ENCODE data around the gene SPA17. TPM values are rescaled to one million over a fixed set of nuclear protein-coding genes. Genes with fewer than 3 reads are reported as not detected.

Gene SPA17
- total RNA-seq, 1 experiment from 2014 or later = 14.0 TPM

- no peaks in the 10 kb centered on the region for H3K9me3 ChIP-seq (ENCODE audit: low read length)
- no peak overlapping the region for H3K4me3 ChIP-seq (ENCODE audit: low read length)
- peaks cover 31% of the 10 kb centered on the region for H3K79me2 ChIP-seq (ENCODE audit: low read length)
- intact Hi-C loops (cut with micrococcal nuclease) = no loop called here
- H3K4me1 ChIP-seq (ENCODE audit: insufficient read depth, low read length) = peaks cover 12% of the 10 kb centered on the region
- H3K9ac ChIP-seq (ENCODE audit: low read length) = no peak overlapping the region
- no peaks in the 10 kb centered on the region for H3K27me3 ChIP-seq (ENCODE audit: low read length)
- no peaks in the 10 kb centered on the region for H3K9me2 ChIP-seq (replicated peaks; ENCODE audit: low read length)
- H3K36me3 ChIP-seq (ENCODE audit: low read depth, low read length) = peaks cover 65% of the 10 kb centered on the region
- ATAC-seq (no peak), DNase-seq (no peak)
- ChIA-PET POLR2A (ENCODE audit: unreplicated experiment) (interaction anchor here (0.6 kb wide), 1 partner anchor 12 kb away, joined by 3 read pairs; no protein-coding TSS in a partner anchor), CTCF (no interaction called here)
- no peak overlapping the region for H3K4me2 ChIP-seq (ENCODE audit: low read length)
- no peaks in the 10 kb centered on the region for H3F3A ChIP-seq (ENCODE audit: low read length, unreplicated experiment)
- H3K27ac ChIP-seq (ENCODE audit: low read length) = no peak overlapping the region
- H4K20me1 ChIP-seq (ENCODE audit: low read length) = peaks cover 7% of the 10 kb centered on the region; the same call in 1 of the 2 replicates
- TF ChIP-seq EZH2 (IDR thresholded peaks at IDR 0.05; ENCODE audit: low read length, unreplicated experiment) (no peak), EZH2phosphoT487 (IDR thresholded peaks at IDR 0.05; ENCODE audit: borderline replicate concordance, low read length) (no peak), CTCF (conservative IDR thresholded peaks at IDR 0.05; ENCODE audit: low read depth, low read length) (no peak)
- H2AFZ ChIP-seq (ENCODE audit: low read length) = no peak overlapping the region
- no TSS peak for BruUV-seq (replicated peaks)
Measured at GRCh38 chr11:124627546-124627945, 46.2 kb upstream of the SPA17 start.

- no peak for ATAC-seq
- TF ChIP-seq CTCF (conservative IDR thresholded peaks at IDR 0.05; ENCODE audit: low read depth, low read length) = no peak
- no peak for TF ChIP-seq EZH2phosphoT487 (IDR thresholded peaks at IDR 0.05; ENCODE audit: borderline replicate concordance, low read length)
- no peak for TF ChIP-seq EZH2 (IDR thresholded peaks at IDR 0.05; ENCODE audit: low read length, unreplicated experiment)
- Histone ChIP-seq H4K20me1 (ENCODE audit: low read length) (peaks cover 4% of the 10 kb centered on the region; the same call in 1 of the 2 replicates), H3K9me3 (ENCODE audit: low read length) (no peaks in the 10 kb centered on the region), H3K4me3 (ENCODE audit: low read length) (no peak overlapping the region), H3K36me3 (ENCODE audit: low read depth, low read length) (peaks cover 76% of the 10 kb centered on the region), H3K9me2 (replicated peaks; ENCODE audit: low read length) (no peaks in the 10 kb centered on the region), H3K4me1 (ENCODE audit: insufficient read depth, low read length) (no peaks in the 10 kb centered on the region), H2AFZ (ENCODE audit: low read length) (no peak overlapping the region), H3F3A (ENCODE audit: low read length, unreplicated experiment) (no peaks in the 10 kb centered on the region), H3K79me2 (ENCODE audit: low read length) (peaks cover 8% of the 10 kb centered on the region), H3K9ac (ENCODE audit: low read length) (no peak overlapping the region), H3K27me3 (ENCODE audit: low read length) (no peaks in the 10 kb centered on the region), H3K4me2 (ENCODE audit: low read length) (no peak overlapping the region), H3K27ac (ENCODE audit: low read length) (no peak overlapping the region)
- intact Hi-C loops (cut with micrococcal nuclease) = no loop called here
- DNase-seq = no peak
- BruUV-seq (replicated peaks) = no TSS peak
- POLR2A ChIA-PET (ENCODE audit: unreplicated experiment) = no interaction called here
- CTCF ChIA-PET = no interaction called here
Measured at GRCh38 chr11:124629961-124630360, 43.7 kb upstream of the SPA17 start.

GRCh38 chr11:124633355-124633754 is 40.3 kb upstream of the SPA17 start:
- Histone ChIP-seq H3K4me1 (ENCODE audit: insufficient read depth, low read length) (no peaks in the 10 kb centered on the region), H3K36me3 (ENCODE audit: low read depth, low read length) (peaks cover 74% of the 10 kb centered on the region), H3K27ac (ENCODE audit: low read length) (no peak overlapping the region), H3K9me3 (ENCODE audit: low read length) (no peaks in the 10 kb centered on the region), H2AFZ (ENCODE audit: low read length) (no peak overlapping the region), H3K27me3 (ENCODE audit: low read length) (no peaks in the 10 kb centered on the region), H3F3A (ENCODE audit: low read length, unreplicated experiment) (no peaks in the 10 kb centered on the region), H3K4me3 (ENCODE audit: low read length) (no peak overlapping the region), H4K20me1 (ENCODE audit: low read length) (peaks cover 4% of the 10 kb centered on the region; the same call in 1 of the 2 replicates), H3K9ac (ENCODE audit: low read length) (no peak overlapping the region), H3K79me2 (ENCODE audit: low read length) (no peaks in the 10 kb centered on the region), H3K4me2 (ENCODE audit: low read length) (no peak overlapping the region), H3K9me2 (replicated peaks; ENCODE audit: low read length) (no peaks in the 10 kb centered on the region)
- DNase-seq (peak; percentile 52), ATAC-seq (peak; percentile 97)
- no TSS peak for BruUV-seq (replicated peaks)
- ChIA-PET CTCF (interaction anchor here (0.5 to 0.9 kb wide), 2 partner anchors 10 to 130 kb away, joined by 4 to 12 read pairs; no protein-coding TSS in a partner anchor), POLR2A (ENCODE audit: unreplicated experiment) (no interaction called here)
- TF ChIP-seq CTCF (conservative IDR thresholded peaks at IDR 0.05; ENCODE audit: low read depth, low read length) (peak; percentile 68), EZH2phosphoT487 (IDR thresholded peaks at IDR 0.05; ENCODE audit: borderline replicate concordance, low read length) (no peak), EZH2 (IDR thresholded peaks at IDR 0.05; ENCODE audit: low read length, unreplicated experiment) (no peak)
- intact Hi-C loops (cut with micrococcal nuclease) = no loop called here

All from PC-3 (cell line).